K562 (cell line): Measurements from ENCODE around the gene SASH3. TPM values are rescaled to one million over a fixed set of nuclear protein-coding genes. Genes with fewer than 3 reads are reported as not detected.

Source experiments
- ATAC-seq: fragments of 200-7000 bp; cut with Tn5 transposase; 3 replicates; pipeline ENCODE4 v1.9.1; 2020; ENCODE audit warnings: moderate library complexity
- BruUV-seq: library from RNA; stranded (reverse); fragments of 400-500 nt; replicated peaks from 2 replicates; lab custom pipeline; 2021; lab: Mats Ljungman, UMichigan
- CTCF ChIA-PET: fragments of 300-600 bp; formaldehyde crosslinking; extraction: SDS; loops from one replicate; lab custom pipeline; 2021; ENCODE audit warnings: low intra/inter-chr PET ratio; lab: Yijun Ruan, JAX
- POLR2A ChIA-PET: fragments of 300-600, 350-650 bp; sonication (Branson Sonifier 250); formaldehyde crosslinking; extraction: SDS; loops from one replicate; lab custom pipeline; 2021; ENCODE audit warnings: antibody characterized with exemption, inconsistent platforms; lab: Yijun Ruan, JAX
- DNase-seq, 4 experiments: peaks; one replicate each; pipeline versions ENCODE4 v3.0.0 to v3.0.0-alpha.2; 2011 to 2018; ENCODE audit warnings: low spot score in 3 of 4, mixed read lengths in 3 of 4; ENCODE audit errors: extremely low read depth in 1 of 4
- FAIRE-seq: peaks from 2 replicates; lab custom pipeline; 2011; peaks lifted over from hg19 to GRCh38; lab: Jason Lieb, UNC
- H2AFZ ChIP-seq: 2 replicates; pipeline ENCODE4 v1.6.0; 2011; ENCODE audit warnings: low read depth, low read length, control low read depth, inconsistent platforms
- H3K27ac ChIP-seq: fragments of 200-600 bp; 3 replicates; pipeline ENCODE4 v1.8.0; 2011; ENCODE audit warnings: low read depth, mild to moderate bottlenecking, control low read depth, inconsistent platforms, low read length, moderate library complexity, mixed read lengths; ENCODE audit errors: extremely low read depth
- H3K27me3 ChIP-seq, 2 experiments: fragments of 300-600 bp in 1 of 2; 2 replicates in 1 of 2; 3 replicates in 1 of 2; pipeline versions ENCODE4 v1.6.0 to v1.8.0; 2011; ENCODE audit warnings: inconsistent platforms in 2 of 2, low read length in 2 of 2, mild to moderate bottlenecking in 1 of 2, mixed read lengths in 1 of 2, moderate library complexity in 1 of 2; ENCODE audit not compliant: control insufficient read depth in 2 of 2, insufficient read depth in 2 of 2
- H3K36me3 ChIP-seq: fragments of 300-600 bp; 3 replicates; pipeline ENCODE4 v1.8.0; 2011; ENCODE audit warnings: mild to moderate bottlenecking, low read length, inconsistent platforms; ENCODE audit not compliant: control insufficient read depth, insufficient read depth
- H3K4me1 ChIP-seq, 2 experiments: fragments of 200-600 bp in 1 of 2; replicated peaks in 1 of 2; 2 replicates in 1 of 2; 3 replicates in 1 of 2; pipeline versions ENCODE4 v1.5.1 to v1.8.0; 2011; ENCODE audit warnings: inconsistent platforms in 2 of 2, low read length in 2 of 2, mild to moderate bottlenecking in 1 of 2, mixed read lengths in 1 of 2, moderate library complexity in 1 of 2; ENCODE audit not compliant: control insufficient read depth in 2 of 2, insufficient read depth in 2 of 2
- H3K4me2 ChIP-seq: 2 replicates; pipeline ENCODE4 v1.6.1; 2011; ENCODE audit warnings: low read length, control low read depth, inconsistent platforms, mixed read lengths; ENCODE audit not compliant: insufficient read depth
- H3K4me3 ChIP-seq: fragments of 200-600 bp; sonication (generic), shearing (Covaris generic); 2 replicates; pipeline ENCODE4 v1.5.1; 2016; ENCODE audit warnings: control low read depth, inconsistent platforms
- H3K79me2 ChIP-seq: fragments of 200-600 bp; 3 replicates; pipeline ENCODE4 v1.8.0; 2011; ENCODE audit warnings: low read length, inconsistent platforms; ENCODE audit not compliant: control insufficient read depth, insufficient read depth
- H3K9ac ChIP-seq, 2 experiments: 2 replicates each; pipeline versions ENCODE4 v1.6.0 to v1.6.1; 2011; ENCODE audit warnings: low read depth in 2 of 2, low read length in 2 of 2, control low read depth in 1 of 2, inconsistent platforms in 1 of 2, mild to moderate bottlenecking in 1 of 2, mixed read lengths in 1 of 2; ENCODE audit not compliant: insufficient read depth in 1 of 2
- H3K9me1 ChIP-seq: one replicate; pipeline ENCODE4 v1.6.0; 2011; ENCODE audit warnings: inconsistent platforms, mild to moderate bottlenecking, low read length, moderate library complexity; ENCODE audit not compliant: control insufficient read depth, insufficient read depth
- H3K9me3 ChIP-seq: replicated peaks from 2 replicates; pipeline ENCODE4 v1.5.1; 2011; ENCODE audit warnings: low read depth, low read length, inconsistent platforms; ENCODE audit not compliant: control insufficient read depth, insufficient read depth
- H4K20me1 ChIP-seq: replicated peaks from 2 replicates; pipeline ENCODE4 v1.6.1; 2011; ENCODE audit warnings: low read length, inconsistent platforms, mixed read lengths; ENCODE audit not compliant: control insufficient read depth, insufficient read depth
- EGR1 ChIP-seq: fragments of 450-650 bp; conservative IDR thresholded peaks from 2 replicates; pipeline ENCODE4 v1.6.1; 2017; ENCODE audit warnings: mild to moderate bottlenecking
- NR2C2 ChIP-seq, 2 experiments: fragments of 200-800 bp in 1 of 2; sonication (Bioruptor generic) in 1 of 2; sonication (generic) in 1 of 2; formaldehyde crosslinking in 1 of 2; IDR thresholded peaks; 2 replicates each; pipeline versions ENCODE4 v1.6.1 to v1.8.0; 2016 to 2022; ENCODE audit warnings: mild to moderate bottlenecking in 1 of 2, missing compliant biosample characterization in 1 of 2, missing genetic modification characterization in 1 of 2, missing genetic modification reagents in 1 of 2
- POLR3G ChIP-seq: IDR thresholded peaks from 2 replicates; pipeline ENCODE4 v1.6.1; 2011; ENCODE audit not compliant: insufficient read length, insufficient replicate concordance; ENCODE audit errors: extremely low read depth
- RBM25 ChIP-seq: fragments of 200-400 bp; formaldehyde crosslinking; IDR thresholded peaks from 2 replicates; pipeline ENCODE4 v1.6.1; 2018; ENCODE audit warnings: low read length, low read depth, moderate library complexity; ENCODE audit not compliant: severe bottlenecking
- ZNF24 ChIP-seq: fragments of 450-650 bp; IDR thresholded peaks from 2 replicates; pipeline ENCODE4 v1.6.1; 2016
- WGBS: fragments of 100-300 bp; shearing (Covaris generic); methylation state at CpG from one replicate; pipeline ENCODE4 v1.1.6; 2016; ENCODE audit warnings: low coverage, mixed read lengths; ENCODE audit not compliant: insufficient coverage; ENCODE audit errors: missing lambda C conversion rate; 5-methylcytosine and 5-hydroxymethylcytosine counted together
- in situ Hi-C: fragments of 300-500 bp; cut with MboI; formaldehyde crosslinking; loops from 4 replicates; pipeline ENCODE4 v1.15.0; 2018; ENCODE audit warnings: inconsistent platforms, mixed read lengths
- intact Hi-C: fragments of 100-400 bp; cut with micrococcal nuclease; formaldehyde crosslinking; loops from 2 replicates; pipeline ENCODE4 v1.14.2; 2022
- polyA plus RNA-seq, 8 experiments: library from polyadenylated mRNA; depleted of rRNA in 4 of 8; stranded (reverse) in 5 of 8; unstranded in 3 of 8; fragments of >200 nt; fragmentation: Nextera tagmentation in 2 of 8; fragmentation: Illumina TruSeq in 1 of 8; extraction: Ambion mirVana in 2 of 8; extraction: Trizol in 1 of 8; gene quantifications; 2 replicates each; pipeline versions ENCODE4 v1.2.1 to v1.2.3, GENCODE V29; 2011 to 2014; ENCODE audit warnings: inconsistent platforms in 1 of 8, missing spikeins in 1 of 8
- total RNA-seq, 7 experiments: library from RNA; depleted of rRNA in 6 of 7; stranded (reverse); fragments of >200 nt in 6 of 7; fragmentation: Illumina TruSeq in 2 of 7; extraction: Trizol in 2 of 7; gene quantifications; 2 replicates each; pipeline versions ENCODE4 v1.2.1 to v1.2.3, GENCODE V29; 2011 to 2021; ENCODE audit warnings: low replicate concordance in 1 of 7

SASH3 gene
- total and polyA plus RNA-seq, 9 of the 15 experiments (the other 6 are each of a cell fraction or from before 2014, with no cell fraction given), result 0.03 to 0.72 (median 0.08) TPM

DNA sequence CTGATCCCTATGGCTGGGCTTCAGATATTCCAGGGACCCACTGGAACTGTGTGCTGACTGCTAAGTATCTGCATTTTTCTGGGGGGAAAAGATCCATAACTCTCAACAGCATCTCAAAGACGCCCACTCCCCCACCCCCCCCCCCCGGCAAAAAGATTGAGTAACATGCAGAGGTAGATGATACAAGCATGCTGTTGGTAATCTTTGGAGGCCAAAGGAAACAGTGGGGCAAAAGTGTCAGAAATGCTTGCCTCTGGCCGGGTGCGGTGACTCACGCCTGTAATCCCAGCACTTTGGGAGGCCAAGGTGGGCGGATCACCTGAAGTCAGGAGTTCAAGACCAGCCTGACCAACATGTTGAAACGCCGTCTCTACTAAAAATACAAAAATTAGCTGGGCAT is 28.8 kb upstream of the SASH3 start:
- H4K20me1 ChIP-seq, result no peaks in the 10 kb centered on the region
- no peak overlapping the region for H3K4me2 ChIP-seq
- no peaks in the 10 kb centered on the region for H3K79me2 ChIP-seq
- H3K4me3 ChIP-seq, result no peak overlapping the region
- no TSS peak for BruUV-seq
- ATAC-seq, result no peak
- no peak overlapping the region for H2AFZ ChIP-seq
- H3K27ac ChIP-seq, result no peak overlapping the region
- no peak overlapping the region for H3K9ac ChIP-seq
- TF ChIP-seq POLR3G, result no peak
- no peak for TF ChIP-seq NR2C2 (CRISPR knock-in tag; IDR thresholded peaks at IDR 0.05)
- no peak for TF ChIP-seq NR2C2 (tag; IDR thresholded peaks at IDR 0.05)
- no peak for TF ChIP-seq RBM25
- no peak for TF ChIP-seq ZNF24
- peak; percentile 48 for TF ChIP-seq EGR1
- TF ChIP-seq, all 486 proteins: peak for 1
- peaks cover 0 to 3% of the 10 kb centered on the region in 2 experiments; a peak in 2 of 5 replicates for H3K4me1 ChIP-seq
- WGBS, result 24% methylated on average over 4 of the region's 8 CpGs
- intact Hi-C loops, result loop anchor here (10.0 kb wide), 1 partner anchor 154 kb away; the partner anchor contains the start of gene UTP14A
- in situ Hi-C loops, result no loop called here
- no peaks in the 10 kb centered on the region for H3K27me3 ChIP-seq
- H3K9me3 ChIP-seq, result no peaks in the 10 kb centered on the region
- POLR2A ChIA-PET, result no interaction called here
- no peaks in the 10 kb centered on the region for H3K36me3 ChIP-seq
- DNase-seq (no peak), FAIRE-seq (no peak)
- CTCF ChIA-PET, result no interaction called here
- H3K9me1 ChIP-seq, result peaks cover 3% of the 10 kb centered on the region
